DND-41 (cell line): ENCODE data around the gene EPS8L2.

Experiments
- EZH2 ChIP-seq: IDR thresholded peaks from 3 replicates; pipeline ENCODE4 v1.6.1; 2012; ENCODE audit warnings: borderline replicate concordance, low read depth, mild to moderate bottlenecking, moderate library complexity, low read length, inconsistent platforms; ENCODE audit not compliant: severe bottlenecking
- TF ChIP-seq, protein P1 (sequence below): IDR thresholded peaks from 2 replicates; pipeline ENCODE4 v1.5.1; 2012; ENCODE audit warnings: borderline replicate concordance, low read length, moderate library complexity, mild to moderate bottlenecking; ENCODE audit not compliant: poor library complexity, severe bottlenecking; ENCODE audit errors: extremely low read depth

DNA sequence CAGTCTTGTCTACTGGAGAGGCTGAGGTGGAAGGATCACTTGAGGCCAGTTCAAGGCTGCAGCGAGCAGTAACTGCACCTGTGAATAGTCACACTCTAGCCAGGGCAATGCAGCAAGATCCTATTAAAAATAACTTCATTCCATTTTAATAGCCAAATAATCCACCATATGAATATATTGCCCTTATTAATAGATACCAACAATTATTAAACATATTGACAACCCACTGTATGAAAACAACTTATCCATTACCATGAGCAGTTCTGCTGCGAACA lies 60.8 kb downstream of the EPS8L2 start:
- TF ChIP-seq, protein P1, sequence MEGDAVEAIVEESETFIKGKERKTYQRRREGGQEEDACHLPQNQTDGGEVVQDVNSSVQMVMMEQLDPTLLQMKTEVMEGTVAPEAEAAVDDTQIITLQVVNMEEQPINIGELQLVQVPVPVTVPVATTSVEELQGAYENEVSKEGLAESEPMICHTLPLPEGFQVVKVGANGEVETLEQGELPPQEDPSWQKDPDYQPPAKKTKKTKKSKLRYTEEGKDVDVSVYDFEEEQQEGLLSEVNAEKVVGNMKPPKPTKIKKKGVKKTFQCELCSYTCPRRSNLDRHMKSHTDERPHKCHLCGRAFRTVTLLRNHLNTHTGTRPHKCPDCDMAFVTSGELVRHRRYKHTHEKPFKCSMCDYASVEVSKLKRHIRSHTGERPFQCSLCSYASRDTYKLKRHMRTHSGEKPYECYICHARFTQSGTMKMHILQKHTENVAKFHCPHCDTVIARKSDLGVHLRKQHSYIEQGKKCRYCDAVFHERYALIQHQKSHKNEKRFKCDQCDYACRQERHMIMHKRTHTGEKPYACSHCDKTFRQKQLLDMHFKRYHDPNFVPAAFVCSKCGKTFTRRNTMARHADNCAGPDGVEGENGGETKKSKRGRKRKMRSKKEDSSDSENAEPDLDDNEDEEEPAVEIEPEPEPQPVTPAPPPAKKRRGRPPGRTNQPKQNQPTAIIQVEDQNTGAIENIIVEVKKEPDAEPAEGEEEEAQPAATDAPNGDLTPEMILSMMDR: no peak
- no peak for TF ChIP-seq EZH2
